Stimulated activated CD4-positive, alpha-beta T cell treated with anti-CD3 and anti-CD28 coated beads, Interleukin-4, amount 100 ng/mL, for 1 hour (primary cell): ENCODE measurements around the gene OR52K1.
"Not testable (repeated sequence)": the region's sequence is repeated elsewhere in the genome, so short reads cannot be mapped to it uniquely, and the experiment has no call there.

Source experiments
- DNase-seq: peaks from one replicate; pipeline ENCODE4 v3.0.0-alpha.2; 2020

Gene OR52K1

DNA sequence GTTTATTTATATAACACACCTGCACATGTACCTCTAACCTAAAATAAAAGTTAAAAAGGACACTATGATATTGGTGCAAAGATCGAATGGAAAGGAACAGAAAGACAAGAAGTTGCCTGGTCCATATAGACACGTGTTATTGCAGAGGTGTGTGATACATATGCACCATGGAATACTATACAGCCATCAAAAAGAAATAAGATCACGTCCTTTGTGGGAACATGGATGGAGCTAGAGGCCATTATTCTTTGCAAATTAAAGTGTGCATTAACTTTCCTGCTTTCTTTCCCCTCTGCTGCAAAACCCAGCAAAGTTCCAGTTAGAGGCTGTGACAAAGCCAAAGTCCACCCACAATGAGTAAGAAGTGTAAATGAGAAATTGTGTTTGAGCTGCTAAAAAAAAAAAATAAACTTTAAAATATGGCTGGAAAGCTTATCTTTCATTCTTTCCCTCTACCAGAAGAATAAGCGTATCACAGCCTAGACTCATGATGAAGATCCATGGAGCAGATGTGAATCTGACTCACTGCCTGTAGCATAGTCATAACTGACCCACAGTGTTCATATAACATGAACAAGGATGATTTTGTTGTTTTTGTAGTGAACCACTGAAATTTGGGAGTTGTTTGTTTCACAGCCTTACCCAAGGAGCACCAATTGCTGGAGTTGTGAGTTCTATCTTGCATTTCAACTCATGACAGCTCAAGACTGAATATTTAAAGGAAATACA, 9.6 kb downstream of the OR52K1 start:
- no peak for DNase-seq

DNA sequence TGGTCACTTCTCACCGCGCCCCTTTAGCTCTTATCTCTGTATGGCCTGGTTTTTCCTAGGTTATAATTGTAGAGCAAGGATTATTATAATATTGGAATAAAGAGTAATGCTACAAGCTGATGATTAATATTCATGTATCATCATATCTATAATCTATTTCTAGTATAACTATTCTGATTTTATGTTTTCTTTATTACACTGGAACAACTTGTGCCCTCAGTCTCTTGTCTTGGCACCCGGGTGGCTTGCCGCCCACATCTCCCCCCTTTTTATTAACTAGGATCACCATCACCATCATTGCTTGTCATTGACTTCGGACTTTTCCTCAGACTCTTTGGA, 11.0 kb downstream of the OR52K1 start:
- no peak for DNase-seq

DNA sequence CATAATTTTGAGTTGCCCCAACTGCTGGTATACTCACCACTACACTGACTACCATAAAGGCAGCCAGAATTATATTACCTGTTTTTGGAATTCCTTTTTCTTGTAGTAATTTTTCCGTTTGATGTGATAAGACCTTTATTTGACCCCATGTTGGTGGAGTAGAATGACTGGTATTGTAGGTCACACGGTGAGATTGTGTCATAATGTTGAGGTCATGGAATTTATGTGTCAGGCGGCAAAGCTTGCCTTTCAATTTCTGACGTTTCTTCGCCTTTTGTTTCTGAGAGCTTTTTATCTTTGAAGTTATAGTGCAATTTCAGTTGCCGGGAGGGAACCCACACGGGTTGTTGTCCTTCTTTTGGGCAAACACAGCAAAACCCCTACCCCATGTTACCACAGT, 13.0 kb downstream of the OR52K1 start:
- no peak for DNase-seq

DNA sequence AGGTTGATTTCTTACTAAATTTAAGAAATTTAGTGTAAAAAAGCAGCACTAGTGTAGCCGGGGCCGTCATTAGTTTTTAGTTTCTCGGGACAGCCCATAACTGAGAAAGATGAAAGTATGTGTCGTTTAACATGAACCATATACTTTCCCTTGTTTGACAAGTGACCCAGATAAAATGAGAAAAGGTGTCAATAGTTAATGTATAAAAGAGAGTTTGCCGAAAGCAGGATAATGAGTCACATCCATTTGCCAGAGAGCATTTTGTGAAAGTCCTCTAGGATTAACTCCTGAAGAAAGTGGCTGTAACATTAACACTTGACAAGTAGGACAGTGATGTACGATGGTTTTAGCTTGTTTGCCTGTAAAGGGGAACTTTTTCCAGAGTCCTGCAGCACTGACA, 13.5 kb downstream of the OR52K1 start:
- DNase-seq, result no peak

DNA sequence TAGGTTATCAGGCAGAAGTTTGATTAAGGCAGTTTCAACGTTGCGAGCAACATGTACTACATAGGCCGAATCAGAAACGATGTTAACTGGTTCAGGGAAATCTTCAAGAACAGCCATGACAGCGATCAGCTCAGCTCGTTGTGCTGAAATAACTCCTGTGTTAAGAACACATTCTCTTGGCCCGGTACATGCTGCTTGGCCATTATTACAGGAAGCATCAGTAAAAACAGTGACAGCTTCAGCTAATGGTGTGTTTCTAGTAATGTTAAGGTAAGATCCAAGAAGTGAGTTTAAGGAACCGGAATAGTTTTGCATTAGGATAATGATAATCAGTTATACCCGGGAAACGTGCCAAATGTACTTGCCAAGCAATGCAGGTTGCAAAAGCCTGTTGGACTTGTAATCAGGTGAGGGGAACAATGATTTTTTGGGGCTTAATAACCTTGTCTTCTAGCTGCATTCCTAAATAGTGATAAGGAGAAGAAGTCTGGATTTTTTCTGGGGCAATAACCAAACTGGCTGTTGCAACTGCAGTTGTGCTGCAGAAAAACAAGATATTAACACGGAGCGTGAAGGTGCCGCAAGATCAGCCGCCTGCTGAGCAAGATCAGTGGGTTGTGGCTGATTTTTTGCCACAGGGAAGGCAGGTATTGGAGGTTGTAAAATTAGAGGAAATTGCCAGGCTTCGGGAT, 14.3 kb downstream of the OR52K1 start:
- no peak for DNase-seq

DNA sequence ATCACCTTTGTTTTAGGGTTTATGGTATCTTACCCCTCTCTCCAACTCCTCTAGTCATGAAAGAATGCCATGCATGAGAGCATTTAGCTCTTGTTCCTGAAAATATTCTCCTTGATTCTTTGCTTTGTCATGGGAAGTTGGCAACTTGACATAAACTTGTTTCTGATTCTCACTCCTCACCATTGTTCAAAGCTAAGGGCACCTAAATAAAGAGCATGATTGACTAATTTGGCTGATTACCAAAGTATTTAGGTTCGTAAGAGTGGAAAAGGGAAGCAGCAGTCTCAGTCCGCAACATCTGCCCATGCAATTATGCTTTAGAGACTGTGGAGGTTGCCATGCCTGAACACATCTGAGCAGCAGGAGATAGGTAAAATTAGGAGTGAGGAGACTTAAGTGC, 26.4 kb downstream of the OR52K1 start:
- no peak for DNase-seq

DNA sequence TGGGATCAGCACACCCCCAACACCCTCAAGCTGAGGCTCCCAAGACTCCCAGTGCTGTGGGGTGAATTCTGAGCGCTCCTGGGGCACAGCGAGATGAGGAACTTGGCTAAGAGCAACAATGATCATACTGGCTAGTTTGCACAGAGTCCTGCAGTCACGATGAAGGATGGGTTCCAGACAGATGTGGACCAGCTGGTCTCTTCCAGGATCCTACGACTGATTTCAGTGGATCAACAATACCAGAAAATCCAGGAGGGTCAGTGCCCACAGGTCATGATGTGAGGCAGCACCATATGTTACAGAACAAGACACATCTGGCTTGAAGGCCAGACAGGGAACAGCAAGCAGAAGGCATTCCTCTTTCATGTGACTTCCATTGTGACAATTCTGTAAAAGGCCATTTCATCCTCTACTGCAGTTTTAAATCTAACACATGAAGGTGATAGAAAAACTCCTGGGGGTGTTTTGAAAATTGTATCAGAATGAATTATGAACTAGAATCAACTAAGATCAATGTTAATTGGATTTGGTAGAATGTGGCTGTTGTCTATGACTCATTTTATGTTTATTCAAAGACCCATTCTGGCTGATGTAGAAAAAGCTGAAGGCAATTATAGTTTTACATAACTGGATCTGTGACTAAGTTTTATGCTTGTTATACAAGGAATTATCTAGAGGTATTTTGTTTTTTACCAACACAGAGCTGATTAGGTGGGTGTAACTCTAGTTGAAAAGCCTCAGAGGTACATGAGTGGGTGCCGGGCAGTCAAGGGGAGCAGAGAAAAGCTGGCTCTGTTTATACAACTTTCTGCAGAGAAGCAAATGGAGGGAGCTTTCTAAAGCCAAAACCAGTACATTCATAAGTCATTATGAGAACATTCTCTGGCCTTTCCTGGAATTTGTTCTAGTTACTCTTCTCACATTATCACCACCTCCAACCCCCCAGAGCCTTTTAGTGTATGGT, 29.1 kb downstream of the OR52K1 start:
- DNase-seq, result no peak

DNA sequence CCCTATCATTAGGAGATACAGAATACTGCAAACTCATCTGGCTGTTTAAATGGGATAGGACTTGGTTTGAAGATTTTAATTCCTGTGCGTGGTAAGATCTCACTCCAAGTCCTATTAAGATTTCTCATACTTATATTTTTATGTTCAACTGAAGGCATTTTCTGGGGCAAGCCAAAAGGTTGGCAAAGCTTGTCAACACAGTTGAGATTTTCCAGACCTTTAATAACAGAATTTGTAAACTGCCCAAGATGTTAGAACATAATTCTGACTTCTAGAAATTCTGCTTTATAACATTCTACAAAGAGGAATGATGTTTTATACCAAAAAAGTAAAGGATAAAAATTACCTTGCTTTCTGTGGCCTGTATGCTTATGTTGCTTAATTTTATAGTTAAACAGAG, 31.8 kb downstream of the OR52K1 start:
- no peak for DNase-seq

DNA sequence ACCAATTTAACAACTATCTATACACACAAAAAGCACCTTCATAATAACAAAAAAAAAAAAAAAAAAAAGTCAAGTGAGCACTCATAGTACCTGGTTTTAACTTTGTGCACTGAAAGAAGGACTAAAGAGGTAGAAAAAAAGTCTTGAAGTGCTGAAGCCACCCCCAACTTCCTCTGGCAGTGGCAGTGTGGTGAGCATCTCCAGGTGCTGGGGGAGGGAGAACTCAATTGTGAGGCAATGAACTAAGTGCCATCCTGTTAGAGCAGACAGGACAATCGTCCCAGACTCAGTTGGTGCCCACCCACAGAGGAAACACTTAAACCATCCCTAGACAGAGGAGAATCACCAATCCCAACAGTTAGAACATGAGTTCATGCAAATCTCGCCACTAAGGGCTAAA, 39.9 kb downstream of the OR52K1 start:
- DNase-seq, result no peak

DNA sequence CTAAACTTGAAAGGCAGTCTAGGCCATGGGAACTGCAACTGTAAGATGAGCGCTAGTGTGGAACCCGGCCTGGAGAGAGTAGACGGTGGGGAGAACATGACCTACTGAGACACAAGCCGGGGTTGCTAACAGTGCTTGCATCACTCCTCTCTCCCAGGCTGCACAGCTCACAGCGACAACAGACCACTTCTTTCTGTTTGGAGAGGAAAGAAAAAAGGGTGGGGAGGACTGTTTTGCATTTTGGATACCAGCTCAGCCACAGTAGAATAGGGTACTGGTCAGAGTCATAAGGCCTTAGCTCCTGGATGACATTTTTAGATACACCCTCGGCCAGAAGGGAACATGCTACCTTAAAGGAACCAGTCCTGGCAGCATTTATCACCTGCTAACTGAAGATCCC, 40.3 kb downstream of the OR52K1 start:
- DNase-seq, result no peak

DNA sequence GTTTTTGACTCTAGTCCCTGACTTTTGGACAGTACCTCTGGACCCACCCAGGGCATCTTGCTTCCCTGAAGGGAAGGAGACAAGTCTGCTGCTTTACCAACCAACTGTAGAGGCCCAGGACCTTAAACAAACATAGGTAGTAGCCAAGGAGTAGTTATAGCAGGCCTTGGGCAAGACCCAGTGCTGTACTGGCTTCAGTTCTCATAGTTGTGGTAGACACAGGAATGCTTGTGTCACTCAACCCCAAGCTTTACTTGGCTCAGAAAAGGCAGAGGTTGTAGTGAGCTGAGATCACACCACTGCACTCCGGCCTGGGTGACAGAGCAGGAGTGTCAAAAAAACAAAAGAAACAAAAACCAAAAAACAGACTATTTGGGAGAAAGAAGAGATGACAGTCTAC, 41.2 kb downstream of the OR52K1 start:
- no peak for DNase-seq

DNA sequence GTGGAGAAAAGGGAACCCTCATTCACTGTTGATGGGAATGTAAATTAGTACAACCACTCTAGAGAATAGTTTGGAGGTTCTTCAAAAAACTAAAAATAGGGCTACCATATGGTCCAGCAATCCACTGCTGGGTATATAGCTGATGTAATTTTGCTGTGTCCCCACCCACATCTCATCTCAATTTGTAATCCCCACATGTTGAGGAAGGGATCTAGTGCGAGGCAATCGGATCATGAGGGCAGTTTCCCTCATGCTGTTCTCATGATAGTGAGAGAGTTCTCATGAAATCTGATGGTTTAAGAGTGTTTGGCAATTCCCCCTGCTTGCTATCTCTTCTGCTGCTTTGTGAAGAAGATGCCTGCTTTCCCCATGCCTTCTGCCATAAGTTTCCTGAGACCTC, 45.5 kb downstream of the OR52K1 start:
- no peak for DNase-seq

DNA sequence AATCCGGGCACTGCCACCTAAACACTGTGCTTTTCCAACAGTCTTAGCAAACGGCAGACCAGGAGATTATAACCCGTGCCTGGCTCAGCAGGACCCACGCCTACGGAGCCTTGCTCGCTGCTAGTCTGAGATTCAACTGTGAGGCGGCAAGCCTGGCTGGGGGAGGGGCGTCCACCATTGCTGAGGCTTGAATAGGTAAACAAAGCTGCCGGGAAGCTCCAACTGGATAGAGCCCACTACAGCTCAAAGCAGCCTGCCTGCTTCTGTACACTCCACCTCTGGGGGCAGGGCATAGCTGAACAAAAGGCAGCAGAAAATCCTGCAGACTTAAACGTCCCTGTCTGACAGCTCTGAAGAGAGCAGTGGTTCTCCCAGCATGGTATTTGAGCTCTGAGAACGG, 49.2 kb downstream of the OR52K1 start:
- not testable (repeated sequence) for DNase-seq

DNA sequence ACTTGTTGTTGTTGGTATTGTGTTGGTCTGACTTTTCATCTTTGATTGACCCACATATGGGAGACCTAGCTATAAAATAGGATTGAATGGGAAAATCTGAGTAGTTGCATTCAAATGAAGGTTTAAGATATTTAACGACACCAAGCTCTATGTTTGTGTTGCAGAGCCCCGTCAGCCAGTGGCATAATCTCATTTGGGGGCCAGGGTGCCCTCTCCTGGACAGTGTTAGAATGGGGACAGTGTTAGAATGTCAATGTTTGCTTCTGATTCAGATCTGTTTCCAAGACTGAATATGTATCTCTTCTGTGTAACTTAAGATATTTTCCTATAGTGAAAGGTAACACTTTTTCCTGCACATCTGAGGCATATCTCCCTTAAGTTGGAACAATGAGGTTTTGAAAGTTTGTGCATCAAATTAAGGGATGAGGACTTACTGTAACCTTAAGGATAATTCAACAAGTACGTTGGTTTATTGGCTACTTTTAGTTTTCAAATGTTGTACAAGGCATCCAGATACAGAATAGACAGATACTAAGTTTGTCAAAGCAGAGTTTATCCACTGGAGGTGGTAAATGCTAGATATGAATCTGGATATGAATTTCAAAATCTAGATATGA, 57.3 kb downstream of the OR52K1 start:
- peak; percentile 47 for DNase-seq

DNA sequence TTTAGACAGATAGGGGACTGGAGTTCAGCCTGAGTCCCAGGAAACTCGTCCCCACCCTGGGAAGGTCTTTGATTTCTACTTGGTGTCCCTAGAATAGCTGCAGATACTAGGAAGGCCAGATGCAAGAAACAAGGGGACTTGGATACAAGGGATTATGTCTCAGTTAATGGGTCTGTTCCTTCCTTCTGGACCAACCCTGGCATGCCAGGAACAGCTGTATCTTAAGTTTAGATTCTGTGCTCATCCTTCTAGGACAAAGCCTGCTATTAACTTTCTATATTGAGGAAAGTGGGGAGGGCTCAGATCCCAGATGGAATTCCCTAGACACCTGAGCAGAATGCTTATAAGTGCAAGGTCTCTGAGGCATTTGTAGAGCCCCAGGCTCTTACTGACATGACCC, 58.6 kb downstream of the OR52K1 start:
- DNase-seq, result no peak
